ENCODE results near the gene EFNA1.

DNA sequence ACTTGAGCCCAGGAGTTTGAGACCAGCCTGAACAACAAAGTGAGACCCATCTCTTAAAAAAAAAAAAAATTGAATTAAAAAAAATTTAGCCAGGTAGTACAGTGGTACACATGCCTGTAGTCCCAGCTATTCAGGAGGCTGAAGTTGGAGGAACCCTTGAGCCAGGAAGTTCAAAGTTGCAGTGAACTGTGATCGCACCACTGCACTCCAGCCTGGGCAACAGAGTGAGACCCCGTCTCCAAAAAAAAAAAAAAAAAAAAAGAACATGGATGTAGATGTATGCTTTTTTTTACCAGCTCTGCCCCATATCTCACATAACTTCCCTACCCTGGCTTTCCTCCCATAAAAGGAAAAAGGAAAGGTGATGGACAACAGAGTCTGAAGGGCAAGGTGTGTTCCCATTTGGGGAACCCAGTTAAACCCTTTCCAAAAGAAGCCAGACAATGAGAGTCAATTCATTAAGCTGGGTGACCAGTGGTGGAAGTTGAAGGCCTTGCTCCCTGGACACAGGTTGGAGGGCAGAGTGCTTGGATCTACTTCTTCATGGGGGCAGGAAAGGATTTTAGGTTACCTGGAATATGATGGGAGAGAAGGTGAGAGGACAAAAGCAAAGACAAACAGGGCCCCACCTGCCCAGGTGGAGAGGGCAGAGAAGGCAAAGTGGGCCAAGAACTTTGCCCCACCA, 42.6 kb downstream of the EFNA1 start:
- TF ChIP-seq, protein P1, sequence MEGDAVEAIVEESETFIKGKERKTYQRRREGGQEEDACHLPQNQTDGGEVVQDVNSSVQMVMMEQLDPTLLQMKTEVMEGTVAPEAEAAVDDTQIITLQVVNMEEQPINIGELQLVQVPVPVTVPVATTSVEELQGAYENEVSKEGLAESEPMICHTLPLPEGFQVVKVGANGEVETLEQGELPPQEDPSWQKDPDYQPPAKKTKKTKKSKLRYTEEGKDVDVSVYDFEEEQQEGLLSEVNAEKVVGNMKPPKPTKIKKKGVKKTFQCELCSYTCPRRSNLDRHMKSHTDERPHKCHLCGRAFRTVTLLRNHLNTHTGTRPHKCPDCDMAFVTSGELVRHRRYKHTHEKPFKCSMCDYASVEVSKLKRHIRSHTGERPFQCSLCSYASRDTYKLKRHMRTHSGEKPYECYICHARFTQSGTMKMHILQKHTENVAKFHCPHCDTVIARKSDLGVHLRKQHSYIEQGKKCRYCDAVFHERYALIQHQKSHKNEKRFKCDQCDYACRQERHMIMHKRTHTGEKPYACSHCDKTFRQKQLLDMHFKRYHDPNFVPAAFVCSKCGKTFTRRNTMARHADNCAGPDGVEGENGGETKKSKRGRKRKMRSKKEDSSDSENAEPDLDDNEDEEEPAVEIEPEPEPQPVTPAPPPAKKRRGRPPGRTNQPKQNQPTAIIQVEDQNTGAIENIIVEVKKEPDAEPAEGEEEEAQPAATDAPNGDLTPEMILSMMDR (conservative IDR thresholded peaks at IDR 0.05; ENCODE audit: low read length), result no peak
- TF ChIP-seq EZH2phosphoT487 (IDR thresholded peaks at IDR 0.05; ENCODE audit: borderline replicate concordance, low read depth, low read length), result no peak

Data from OCI-LY7 (cell line).